Upper lobe of right lung (tissue), 1 donor: ENCODE data around the gene KITLG. TPM values are rescaled to one million over a fixed set of nuclear protein-coding genes. Genes with fewer than 3 reads are reported as not detected.

Experiments
- ATAC-seq: fragments of 200-7000 bp; cut with Tn5 transposase; one replicate; pipeline ENCODE4 v1.9.1; 2020; ENCODE audit warnings: mild to moderate bottlenecking, moderate library complexity
- DNase-seq: peaks from one replicate; pipeline ENCODE4 v3.0.0-alpha.2; 2020
- H3K27ac ChIP-seq: fragments of 200-600 bp; one replicate; pipeline ENCODE4 v1.8.0; 2022
- H3K27me3 ChIP-seq: fragments of 200-600 bp; one replicate; pipeline ENCODE4 v1.8.0; 2022; ENCODE audit warnings: mild to moderate bottlenecking
- H3K36me3 ChIP-seq: fragments of 200-600 bp; one replicate; pipeline ENCODE4 v1.8.0; 2022
- H3K4me1 ChIP-seq: fragments of 200-600 bp; one replicate; pipeline ENCODE4 v1.8.0; 2022
- H3K4me3 ChIP-seq: fragments of 200-600 bp; one replicate; pipeline ENCODE4 v1.8.0; 2022; ENCODE audit warnings: mild to moderate bottlenecking
- H3K9me3 ChIP-seq: fragments of 200-600 bp; one replicate; pipeline ENCODE4 v1.8.0; 2022
- CTCF ChIP-seq: fragments of 200-600 bp; IDR thresholded peaks from one replicate; pipeline ENCODE4 v1.8.0; 2022; ENCODE audit warnings: antibody characterized with exemption
- intact Hi-C: fragments of 100-400 bp; cut with DNase I; formaldehyde crosslinking; loops from one replicate; pipeline ENCODE4 v1.11.0; 2022
- total RNA-seq: library from RNA; stranded (reverse); fragmentation: NEBNext Ultra II Directional; extraction: Animal tissue kit (Norgen Biotek cat#: 25700); gene quantifications from one replicate; pipeline ENCODE4 v1.2.1, GENCODE V29; 2021
- donor health status: DM: no; HTN: yes; CAD: no; lungs with severe emphysema.

KITLG gene
- total RNA-seq, 1 donor from 2014 or later: 68.1 TPM

- peak; percentile 81 for ATAC-seq
- no peak for TF ChIP-seq CTCF
Measured at GRCh38 chr12:88519802-88520435, 60.4 kb downstream of the KITLG start.

GRCh38 chr12:88518863-88519403, 61.3 kb downstream of the KITLG start:
- intact Hi-C loops: no loop called here
- peaks cover 20% of the 10 kb centered on the region for H3K4me1 ChIP-seq
- H3K9me3 ChIP-seq: no peaks in the 10 kb centered on the region
- no peak overlapping the region for H3K27ac ChIP-seq
- no peak overlapping the region for H3K4me3 ChIP-seq
- H3K27me3 ChIP-seq: no peaks in the 10 kb centered on the region
- no peak for DNase-seq
- no peak for TF ChIP-seq CTCF
- peaks cover 20% of the 10 kb centered on the region for H3K36me3 ChIP-seq
- ATAC-seq: peak; percentile 53

More at GRCh38 chr12:88519802-88520435, 60.4 kb downstream of the KITLG start:
- Histone ChIP-seq H3K4me1 (peaks cover 20% of the 10 kb centered on the region), H3K27me3 (no peaks in the 10 kb centered on the region), H3K36me3 (peaks cover 19% of the 10 kb centered on the region), H3K27ac (no peak overlapping the region), H3K9me3 (no peaks in the 10 kb centered on the region), H3K4me3 (no peak overlapping the region)
- intact Hi-C loops: no loop called here
- DNase-seq: no peak

DNA sequence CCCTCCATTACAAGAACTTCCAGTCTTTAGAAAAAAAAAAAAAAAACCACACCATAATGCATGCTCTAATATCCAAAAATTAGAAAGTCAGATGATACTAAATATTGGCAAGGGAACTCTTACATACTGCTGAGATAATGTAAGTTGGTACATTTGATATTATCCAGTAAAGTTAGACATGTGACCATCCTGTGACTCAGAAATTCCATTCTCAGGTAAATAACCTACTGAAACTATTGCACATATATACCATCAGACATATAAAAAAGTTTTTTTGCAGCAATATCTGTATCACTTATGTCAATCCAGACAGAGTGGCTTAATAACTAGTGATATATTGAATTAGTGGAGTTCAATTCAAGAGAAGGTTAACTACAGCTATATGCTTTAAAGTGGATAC, 63.5 kb downstream of the KITLG start:
- Histone ChIP-seq H3K4me3 (no peak overlapping the region), H3K27ac (no peak overlapping the region), H3K4me1 (peaks cover 24% of the 10 kb centered on the region), H3K9me3 (no peaks in the 10 kb centered on the region), H3K27me3 (no peaks in the 10 kb centered on the region), H3K36me3 (peaks cover 20% of the 10 kb centered on the region)
- ATAC-seq: no peak
- TF ChIP-seq CTCF: no peak
- intact Hi-C loops: no loop called here
- no peak for DNase-seq

GRCh38 chr12:88510843-88511242, 69.4 kb downstream of the KITLG start:
- Histone ChIP-seq H3K27ac (no peak overlapping the region), H3K27me3 (no peaks in the 10 kb centered on the region), H3K4me3 (no peak overlapping the region), H3K36me3 (peaks cover 16% of the 10 kb centered on the region), H3K4me1 (peaks cover 6% of the 10 kb centered on the region), H3K9me3 (no peaks in the 10 kb centered on the region)
- DNase-seq (no peak), ATAC-seq (no peak)
- intact Hi-C loops: no loop called here
- no peak for TF ChIP-seq CTCF

- H3K9me3 ChIP-seq: no peaks in the 10 kb centered on the region
- no peak for TF ChIP-seq CTCF
- H3K4me3 ChIP-seq: no peak overlapping the region
- H3K27me3 ChIP-seq: no peaks in the 10 kb centered on the region
- DNase-seq (no peak), ATAC-seq (no peak)
- peaks cover 16% of the 10 kb centered on the region for H3K36me3 ChIP-seq
- peaks cover 6% of the 10 kb centered on the region for H3K4me1 ChIP-seq
- no peak overlapping the region for H3K27ac ChIP-seq
- intact Hi-C loops: no loop called here
Measured at GRCh38 chr12:88509851-88510250, 70.4 kb downstream of the KITLG start.
